Fibroblast of mammary gland (primary cell): ENCODE measurements around the gene GLI3.
A peak's percentile ranks its signal among the peaks of the same experiment; 100 is the strongest.

Experiments
- DNase-seq: peaks from one replicate; pipeline ENCODE4 v3.0.0-alpha.2; 2010; ENCODE audit warnings: low read depth
- H3K4me3 ChIP-seq: 2 replicates; pipeline ENCODE4 v1.5.1; 2011; ENCODE audit warnings: low read depth, mild to moderate bottlenecking, low read length, moderate library complexity; ENCODE audit not compliant: control insufficient read depth
- CTCF ChIP-seq: conservative IDR thresholded peaks from 2 replicates; pipeline ENCODE4 v1.5.1; 2011; ENCODE audit warnings: low read depth, low read length, inconsistent platforms; ENCODE audit not compliant: control insufficient read depth, insufficient read depth

The GLI3 gene

GRCh38 chr7:41997151-41997550, 239.9 kb downstream of the GLI3 start:
- no peak overlapping the region for H3K4me3 ChIP-seq
- DNase-seq, result peak; percentile 25
- no peak for TF ChIP-seq CTCF

- DNase-seq, result peak; percentile 79
- H3K4me3 ChIP-seq, result no peak overlapping the region
- no peak for TF ChIP-seq CTCF
Observed at GRCh38 chr7:41996381-41997035, 240.5 kb downstream of the GLI3 start.

GRCh38 chr7:41995632-41996271, 241.3 kb downstream of the GLI3 start:
- no peak for DNase-seq
- no peak overlapping the region for H3K4me3 ChIP-seq
- TF ChIP-seq CTCF, result no peak

GRCh38 chr7:41994746-41995110, 242.3 kb downstream of the GLI3 start:
- DNase-seq, result peak; percentile 68
- H3K4me3 ChIP-seq, result no peak overlapping the region
- no peak for TF ChIP-seq CTCF

GRCh38 chr7:41994036-41994745, 242.8 kb downstream of the GLI3 start:
- DNase-seq, result peak; percentile 8
- no peak for TF ChIP-seq CTCF
- no peak overlapping the region for H3K4me3 ChIP-seq

GRCh38 chr7:41992881-41993867, 243.8 kb downstream of the GLI3 start:
- peak; percentile 55 for DNase-seq
- H3K4me3 ChIP-seq, result no peak overlapping the region
- no peak for TF ChIP-seq CTCF
